ENCODE data around the gene NFKBIZ. TPM values are rescaled to one million over a fixed set of nuclear protein-coding genes. Genes with fewer than 3 reads are reported as not detected.

The NFKBIZ gene
- total RNA-seq, 1 donor from 2014 or later: 54.1 TPM

DNA sequence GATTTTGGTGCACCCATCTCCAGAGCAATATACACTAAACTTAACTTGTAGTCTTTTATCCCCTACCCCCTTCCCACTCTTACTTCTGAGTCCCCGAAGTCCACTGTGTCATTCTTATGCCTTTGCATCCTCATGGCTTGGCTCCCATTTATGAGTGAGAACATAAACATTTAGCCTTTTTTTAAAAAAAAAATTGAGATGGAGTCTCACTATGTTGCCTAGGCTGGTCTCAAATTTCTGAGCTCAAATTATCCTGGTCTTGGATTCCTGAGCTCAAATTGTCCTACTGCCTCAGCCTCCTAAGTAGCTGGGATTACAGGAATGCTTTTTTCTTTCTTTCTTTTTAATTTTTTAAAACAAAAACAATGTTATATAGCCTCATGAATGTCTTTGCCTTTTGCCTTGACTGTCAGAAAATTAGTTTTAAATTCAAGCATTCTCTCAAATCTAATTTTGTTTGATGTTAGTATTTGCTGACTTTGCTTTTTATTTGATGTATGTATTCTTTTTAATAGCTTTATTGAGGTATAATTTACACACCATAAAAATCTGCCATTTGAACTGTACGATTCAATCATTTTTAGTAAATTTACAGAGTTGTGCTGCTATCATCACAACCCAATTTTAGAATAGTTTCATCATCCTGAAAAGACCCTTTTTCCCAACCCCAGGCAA lies 46.9 kb downstream of the NFKBIZ start:
- no peaks in the 10 kb centered on the region for H3K27me3 Mint-ChIP-seq
- no peaks in the 10 kb centered on the region for H3K4me1 Mint-ChIP-seq (ENCODE audit: unreplicated experiment)
- DNase-seq (ENCODE audit: extremely low spot score, unreplicated experiment): no peak

GRCh38 chr3:101897013-101897412 lies 47.7 kb downstream of the NFKBIZ start:
- Mint-ChIP-seq H3K27ac (no peak overlapping the region), H3K27me3 (no peaks in the 10 kb centered on the region), H3K4me3 (no peak overlapping the region), H3K9me3 (peaks cover 2% of the 10 kb centered on the region), H3K4me1 (ENCODE audit: unreplicated experiment) (peaks cover 3% of the 10 kb centered on the region), H3K36me3 (no peaks in the 10 kb centered on the region)
- TF ChIP-seq CTCF (conservative IDR thresholded peaks at IDR 0.05): no peak
- DNase-seq (ENCODE audit: extremely low spot score, unreplicated experiment): no peak

More for the DNA sequence above, 46.9 kb downstream of the NFKBIZ start:
- no peaks in the 10 kb centered on the region for H3K36me3 Mint-ChIP-seq
- no peak overlapping the region for H3K27ac Mint-ChIP-seq
- H3K4me3 Mint-ChIP-seq: no peak overlapping the region
- no peaks in the 10 kb centered on the region for H3K9me3 Mint-ChIP-seq
- TF ChIP-seq CTCF (conservative IDR thresholded peaks at IDR 0.05): no peak

GRCh38 chr3:101898039-101898438 lies 48.7 kb downstream of the NFKBIZ start:
- H3K36me3 Mint-ChIP-seq: no peaks in the 10 kb centered on the region
- H3K4me3 Mint-ChIP-seq: no peak overlapping the region
- peaks cover 5% of the 10 kb centered on the region for H3K4me1 Mint-ChIP-seq (ENCODE audit: unreplicated experiment)
- H3K27ac Mint-ChIP-seq: no peak overlapping the region
- DNase-seq (ENCODE audit: extremely low spot score, unreplicated experiment): no peak
- no peak for TF ChIP-seq CTCF (conservative IDR thresholded peaks at IDR 0.05)
- peaks cover 4% of the 10 kb centered on the region for H3K9me3 Mint-ChIP-seq
- no peaks in the 10 kb centered on the region for H3K27me3 Mint-ChIP-seq

DNA sequence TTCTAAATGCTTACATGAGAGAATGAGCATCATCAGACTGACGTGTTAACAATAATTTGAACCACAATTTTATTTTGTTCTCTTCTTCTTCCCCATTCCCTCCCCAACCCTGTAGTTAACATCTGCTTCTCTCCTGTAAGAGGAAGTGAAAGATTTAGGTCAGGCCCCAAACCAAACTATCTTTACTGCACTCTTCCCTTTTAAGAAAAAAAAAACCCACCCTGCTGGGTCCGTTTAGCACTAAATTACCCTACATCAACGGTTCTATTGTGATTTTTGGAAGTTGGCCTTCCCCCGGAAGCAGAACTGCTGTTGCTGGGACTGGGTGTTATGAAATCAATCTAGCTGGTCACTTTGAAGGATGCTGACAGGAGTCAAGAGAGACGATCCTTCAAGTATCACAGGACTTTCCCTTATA lies 49.4 kb downstream of the NFKBIZ start:
- H3K27ac Mint-ChIP-seq: no peak overlapping the region
- peaks cover 4% of the 10 kb centered on the region for H3K9me3 Mint-ChIP-seq
- no peak for TF ChIP-seq CTCF (conservative IDR thresholded peaks at IDR 0.05)
- H3K36me3 Mint-ChIP-seq: no peaks in the 10 kb centered on the region
- H3K4me3 Mint-ChIP-seq: no peak overlapping the region
- DNase-seq (ENCODE audit: extremely low spot score, unreplicated experiment): no peak
- peaks cover 5% of the 10 kb centered on the region for H3K4me1 Mint-ChIP-seq (ENCODE audit: unreplicated experiment)
- no peaks in the 10 kb centered on the region for H3K27me3 Mint-ChIP-seq

DNA sequence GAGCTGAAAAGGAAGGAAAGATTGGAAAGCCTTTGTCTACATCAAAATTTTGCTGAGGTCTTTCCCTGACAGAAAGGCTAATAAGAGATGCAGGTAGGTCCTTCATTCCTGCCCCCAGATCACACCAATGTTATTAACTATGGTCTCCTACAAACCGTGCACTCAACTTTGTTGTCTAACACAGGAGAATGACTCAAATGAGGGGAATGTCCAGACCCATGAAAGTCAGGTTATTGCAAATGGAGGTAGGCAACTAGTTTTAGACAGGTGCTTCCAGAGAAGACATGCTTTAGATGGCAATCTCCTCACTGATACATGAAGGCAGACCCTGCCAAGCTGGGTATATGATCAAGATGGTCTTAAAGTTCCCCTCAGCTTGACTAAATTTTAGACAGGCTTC lies 51.0 kb downstream of the NFKBIZ start:
- no peaks in the 10 kb centered on the region for H3K27me3 Mint-ChIP-seq

More for the DNA sequence above, 51.0 kb downstream of the NFKBIZ start:
- H3K4me1 Mint-ChIP-seq (ENCODE audit: unreplicated experiment): peaks cover 5% of the 10 kb centered on the region
- no peak overlapping the region for H3K27ac Mint-ChIP-seq
- no peak for DNase-seq (ENCODE audit: extremely low spot score, unreplicated experiment)
- H3K9me3 Mint-ChIP-seq: peaks cover 4% of the 10 kb centered on the region
- H3K36me3 Mint-ChIP-seq: no peaks in the 10 kb centered on the region
- no peak overlapping the region for H3K4me3 Mint-ChIP-seq
- TF ChIP-seq CTCF (conservative IDR thresholded peaks at IDR 0.05): no peak
